Measurements from ENCODE around the gene OR10G7.

OR10G7 gene, protein sequence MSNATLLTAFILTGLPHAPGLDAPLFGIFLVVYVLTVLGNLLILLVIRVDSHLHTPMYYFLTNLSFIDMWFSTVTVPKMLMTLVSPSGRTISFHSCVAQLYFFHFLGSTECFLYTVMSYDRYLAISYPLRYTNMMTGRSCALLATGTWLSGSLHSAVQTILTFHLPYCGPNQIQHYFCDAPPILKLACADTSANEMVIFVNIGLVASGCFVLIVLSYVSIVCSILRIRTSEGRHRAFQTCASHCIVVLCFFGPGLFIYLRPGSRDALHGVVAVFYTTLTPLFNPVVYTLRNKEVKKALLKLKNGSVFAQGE

DNA sequence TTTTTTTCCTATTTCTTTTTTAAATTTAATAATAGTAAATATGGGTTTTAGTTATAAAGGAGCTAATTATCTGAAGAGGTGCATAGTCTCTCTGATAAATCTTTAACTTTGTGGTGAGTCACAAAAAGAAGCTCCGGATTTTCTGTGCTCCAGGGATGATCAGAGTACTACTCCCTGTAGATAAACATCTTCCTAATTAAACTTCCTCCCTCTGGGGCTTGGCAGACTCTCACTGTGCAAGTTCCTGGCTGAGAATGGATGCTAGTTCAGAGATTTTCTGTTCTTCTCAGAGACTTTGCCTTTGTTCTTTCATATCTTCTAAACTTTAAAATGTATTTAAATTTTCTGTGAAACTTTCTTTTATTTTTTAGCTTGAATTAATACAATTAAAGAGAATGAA lies at the start of gene OR10G7:
TSS of gene OR10G7 (minus strand) at position 72 of the 400 bp plus-strand sequence. CDS start 2,324 bp downstream, outside the sequence.
- peak; percentile 4 for DNase-seq (ENCODE audit: low spot score)

DNA sequence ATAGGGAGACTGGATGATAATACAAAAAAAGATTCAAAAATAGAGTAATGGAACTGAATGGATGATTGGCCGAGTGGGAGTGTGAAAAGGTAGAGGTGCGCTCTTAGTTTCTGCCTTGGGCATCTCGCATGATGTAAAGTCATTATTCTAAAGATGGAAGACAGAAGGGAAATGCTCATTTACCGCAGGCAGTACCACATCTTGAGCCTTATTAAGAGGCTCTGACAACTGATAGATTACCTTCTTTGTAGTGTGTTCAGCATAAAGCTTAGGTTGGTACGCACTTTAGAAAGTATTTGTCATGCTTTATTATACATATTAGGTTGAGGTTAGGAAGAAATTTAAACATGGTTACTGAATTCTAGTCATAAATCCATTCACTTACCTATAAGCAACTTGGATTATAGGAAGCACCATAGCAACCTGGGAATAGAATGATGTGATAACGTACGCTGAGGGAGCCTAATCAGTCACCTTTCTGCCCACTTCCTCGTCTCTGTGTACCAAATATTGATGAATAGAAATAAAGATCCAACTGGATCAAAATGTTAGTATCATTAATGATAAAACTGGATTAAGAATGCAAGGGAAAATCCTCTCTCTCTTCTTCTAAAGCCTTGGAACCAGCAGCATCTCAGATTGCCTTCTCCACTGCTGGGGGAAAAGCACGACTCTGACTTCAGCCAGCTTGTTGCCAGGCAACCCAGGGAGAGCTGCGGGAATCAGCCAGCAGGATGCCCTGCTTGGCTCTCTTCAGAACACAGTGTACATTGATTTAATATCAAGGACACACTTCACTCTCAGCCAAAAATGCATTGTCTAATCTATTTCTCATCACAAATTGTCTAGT lies 45.1 kb upstream of the OR10G7 start:
- no peak for DNase-seq (ENCODE audit: low spot score)

DNA sequence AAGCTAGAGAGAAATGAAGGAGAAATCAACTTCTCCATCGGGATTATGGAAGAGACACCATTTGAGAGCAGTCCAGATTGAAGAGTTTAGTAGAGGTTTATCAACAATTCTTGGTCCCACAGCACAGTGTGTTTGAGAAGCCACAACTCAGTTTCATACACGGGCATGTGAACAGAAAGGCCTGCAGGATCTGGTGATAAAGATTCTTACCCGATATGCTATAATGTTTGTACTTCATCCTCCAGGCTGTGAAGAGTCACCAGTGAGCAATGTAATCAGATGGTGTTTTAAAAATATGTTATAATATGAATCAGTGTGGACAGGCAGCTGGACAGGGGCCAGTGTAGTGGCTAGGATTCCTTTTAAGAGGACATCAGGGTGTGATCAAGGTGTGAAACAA lies 44.5 kb upstream of the OR10G7 start:
- DNase-seq (ENCODE audit: low spot score) = peak; percentile 22

DNA sequence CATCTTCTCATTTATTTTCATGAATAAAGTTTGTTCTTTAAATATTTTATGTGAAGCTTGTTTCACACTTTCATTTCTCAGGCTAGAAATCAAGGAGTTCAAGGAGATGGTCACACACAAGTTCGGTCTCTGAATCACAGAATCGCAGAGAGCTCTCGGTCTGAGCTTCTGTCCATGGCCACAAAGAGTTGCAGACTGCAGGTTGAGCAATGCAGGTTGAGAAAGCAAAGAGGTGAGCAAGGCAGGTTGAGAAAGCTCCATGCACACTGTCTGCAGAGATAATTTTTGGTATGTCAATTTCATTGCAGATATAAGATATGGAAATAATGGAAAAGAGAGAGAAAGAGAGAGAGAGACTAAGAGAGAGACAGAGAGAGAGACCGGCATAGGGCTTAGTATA lies 41.2 kb upstream of the OR10G7 start:
- DNase-seq (ENCODE audit: low spot score) = no peak

DNA sequence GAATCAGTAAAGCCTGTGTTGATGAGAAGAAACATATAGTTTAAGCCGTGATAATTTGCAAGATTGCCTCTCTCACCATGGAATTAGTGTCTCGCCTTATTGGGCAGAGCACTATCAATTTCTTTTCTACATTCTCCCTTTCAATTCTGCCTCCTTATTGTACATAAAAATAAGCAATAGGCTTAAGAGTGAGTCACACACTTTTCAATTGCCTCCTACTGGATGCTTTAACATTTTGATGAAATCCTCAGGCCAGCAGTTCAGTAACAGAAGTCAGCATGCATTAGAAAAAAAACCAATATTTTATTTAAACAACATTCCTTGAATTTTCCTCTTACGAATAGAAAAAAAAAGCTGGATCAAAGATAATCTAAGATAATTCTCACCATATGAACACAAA lies 40.4 kb upstream of the OR10G7 start:
- DNase-seq (ENCODE audit: low spot score) = no peak

DNA sequence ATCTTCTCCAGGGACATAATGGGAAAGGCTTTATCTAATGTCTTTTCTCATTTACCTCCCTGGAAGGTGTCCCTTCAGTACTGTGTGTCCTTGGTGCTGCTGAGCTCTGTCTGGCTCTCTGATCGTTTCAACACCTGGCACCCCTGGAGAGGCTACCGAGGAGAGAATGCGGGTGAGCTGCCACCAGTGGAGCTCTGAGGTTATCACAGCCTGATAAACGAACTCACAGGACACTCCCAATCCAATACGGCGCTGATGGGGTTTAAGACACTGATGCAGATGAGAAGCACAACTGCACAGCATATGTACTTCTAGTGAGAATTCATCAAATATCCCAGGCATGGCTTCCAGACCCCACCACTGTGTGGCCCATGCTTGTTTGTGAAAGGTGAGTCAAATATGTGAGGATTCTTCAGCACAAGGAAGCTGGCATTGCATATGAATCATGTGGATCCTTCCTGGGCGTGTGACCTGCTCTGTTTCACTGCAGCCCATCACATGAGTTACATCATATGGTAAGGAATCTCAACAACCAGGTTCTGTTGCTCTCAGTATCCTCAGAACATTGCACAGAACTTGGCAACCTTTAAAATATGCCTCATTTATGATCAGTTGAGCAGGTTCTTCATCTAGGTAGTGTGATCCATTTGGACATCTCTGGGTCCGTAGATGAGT lies 39.3 kb upstream of the OR10G7 start:
- peak; percentile 91 for DNase-seq (ENCODE audit: low spot score)

DNA sequence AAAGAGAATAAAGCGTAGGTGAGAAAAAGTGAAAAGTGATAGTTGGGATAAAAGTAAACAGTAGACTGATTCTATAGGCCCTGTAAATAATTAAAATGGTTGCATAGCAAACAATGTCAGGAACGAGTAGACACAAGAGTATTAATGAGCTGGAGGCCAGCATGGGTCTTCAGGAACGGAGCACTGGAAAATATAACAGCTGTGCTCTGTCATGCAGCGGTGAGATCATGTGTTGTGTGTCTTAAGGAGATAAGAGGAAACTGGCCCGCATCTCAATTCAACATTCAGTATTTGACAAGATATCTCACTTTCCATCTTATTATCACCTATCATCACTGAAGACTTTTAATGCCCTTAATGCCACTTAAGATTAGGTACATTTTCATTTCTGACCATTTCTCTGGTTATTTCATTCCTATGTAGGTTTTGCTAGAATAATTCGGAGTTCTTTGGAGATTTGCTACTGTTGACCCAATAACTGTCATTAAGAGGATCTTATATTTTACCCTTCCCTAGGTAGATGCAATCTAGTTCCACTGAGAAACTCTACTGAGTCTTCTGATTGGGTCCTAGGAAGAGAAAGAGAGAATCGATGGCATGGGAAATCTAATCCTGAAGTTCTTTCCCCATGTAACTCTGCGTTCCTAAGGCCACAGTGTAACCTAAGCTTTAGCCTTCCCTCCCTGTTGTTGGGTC lies 38.7 kb upstream of the OR10G7 start:
- DNase-seq (ENCODE audit: low spot score) = no peak

DNA sequence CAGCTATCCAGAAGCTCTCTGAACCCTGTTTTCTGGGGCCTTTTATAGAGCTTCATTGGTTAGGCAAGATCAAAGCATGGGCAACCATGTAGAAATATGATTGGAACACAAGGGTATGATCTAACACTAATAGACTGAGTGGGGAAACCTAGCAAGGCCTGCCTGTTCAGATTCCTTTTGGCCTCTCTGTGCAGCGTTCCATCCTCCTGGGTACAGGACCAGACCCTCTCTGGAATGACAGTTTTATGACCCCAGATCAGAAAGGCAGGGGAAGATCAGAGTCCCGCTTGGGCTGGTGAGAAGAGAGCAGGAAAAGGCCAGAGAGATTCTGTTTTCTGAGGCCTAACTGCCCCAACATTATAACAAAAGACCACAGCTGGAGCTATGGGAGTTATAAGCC lies 37.5 kb upstream of the OR10G7 start:
- no peak for DNase-seq (ENCODE audit: low spot score)

DNA sequence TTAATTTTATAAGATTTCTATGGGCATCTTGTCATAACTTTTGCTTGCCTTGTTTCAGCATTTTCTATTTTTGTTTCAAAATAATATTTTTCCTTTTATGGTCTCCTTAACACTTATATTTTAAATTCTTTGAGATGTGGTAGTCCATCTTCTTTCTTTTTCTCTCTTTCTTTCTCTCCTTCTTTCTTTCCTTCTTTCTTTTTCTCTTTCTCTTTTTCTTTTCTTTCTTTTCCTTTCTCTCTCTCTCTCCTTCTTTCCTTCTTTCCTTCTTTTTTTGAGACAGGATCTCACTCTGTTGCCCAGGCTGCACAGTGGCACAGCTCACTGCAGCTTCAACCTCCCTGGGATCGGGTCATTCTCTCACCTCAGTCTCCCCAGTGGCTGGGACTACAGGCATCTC lies 36.1 kb upstream of the OR10G7 start:
- DNase-seq (ENCODE audit: low spot score) = no peak

DNA sequence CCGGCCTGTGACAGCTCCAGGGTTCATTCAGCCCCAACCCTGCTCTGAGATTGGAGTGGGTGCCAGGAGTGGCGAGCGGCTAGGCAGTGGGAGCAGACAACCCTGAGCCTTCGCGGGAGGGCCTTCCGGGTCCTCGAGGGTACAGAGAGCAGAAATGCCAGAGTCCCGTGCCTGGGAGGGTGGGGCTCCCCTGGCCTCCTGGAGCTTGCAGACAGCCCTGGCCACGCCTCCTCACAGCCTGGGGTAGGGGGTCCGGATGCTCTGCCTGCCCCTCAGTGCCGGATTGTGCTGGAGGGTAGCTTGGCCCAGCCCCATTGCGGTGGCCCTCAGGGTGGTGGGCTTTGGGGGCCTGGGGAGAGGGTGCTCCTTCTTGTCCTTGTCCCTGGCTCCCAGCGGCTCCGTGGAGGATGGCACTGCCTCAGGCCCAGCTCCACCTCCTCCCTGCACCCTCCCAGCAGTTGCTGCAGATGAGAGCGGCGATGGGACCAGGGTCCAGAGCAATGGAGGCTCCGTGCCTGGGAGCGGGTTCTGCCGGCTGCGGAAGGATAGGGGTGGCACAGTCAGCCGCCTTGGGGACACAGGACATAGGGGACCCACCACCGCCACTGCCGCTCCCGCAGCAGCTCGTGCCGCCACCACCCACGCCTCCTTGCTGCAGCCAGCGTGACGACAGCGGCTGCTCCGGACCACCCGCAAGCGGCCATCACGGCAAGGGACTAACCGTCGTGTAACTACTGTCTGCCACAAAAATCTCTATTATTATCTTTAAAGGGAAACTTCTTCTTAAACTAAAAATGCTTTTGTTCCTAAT lies 34.9 kb upstream of the OR10G7 start:
- peak; percentile 22 for DNase-seq (ENCODE audit: low spot score)

DNA sequence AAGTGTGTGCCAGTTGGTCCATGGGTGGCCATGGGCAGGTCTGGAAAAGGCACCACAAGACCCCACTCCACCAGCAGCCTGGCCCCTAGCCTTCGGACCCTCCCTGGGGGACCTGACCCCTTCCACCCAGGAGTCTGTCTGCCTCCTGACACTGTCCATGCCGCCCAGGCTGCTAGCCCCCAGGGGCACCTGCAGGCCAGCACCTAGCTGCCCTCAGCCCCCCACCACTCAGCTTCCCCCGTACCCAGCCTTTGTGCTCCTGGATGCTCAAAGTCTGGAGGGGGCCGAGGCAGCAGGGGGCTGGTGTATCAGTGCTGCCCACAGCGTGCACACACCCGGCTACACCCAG lies 34.3 kb upstream of the OR10G7 start:
- DNase-seq (ENCODE audit: low spot score) = no peak

DNA sequence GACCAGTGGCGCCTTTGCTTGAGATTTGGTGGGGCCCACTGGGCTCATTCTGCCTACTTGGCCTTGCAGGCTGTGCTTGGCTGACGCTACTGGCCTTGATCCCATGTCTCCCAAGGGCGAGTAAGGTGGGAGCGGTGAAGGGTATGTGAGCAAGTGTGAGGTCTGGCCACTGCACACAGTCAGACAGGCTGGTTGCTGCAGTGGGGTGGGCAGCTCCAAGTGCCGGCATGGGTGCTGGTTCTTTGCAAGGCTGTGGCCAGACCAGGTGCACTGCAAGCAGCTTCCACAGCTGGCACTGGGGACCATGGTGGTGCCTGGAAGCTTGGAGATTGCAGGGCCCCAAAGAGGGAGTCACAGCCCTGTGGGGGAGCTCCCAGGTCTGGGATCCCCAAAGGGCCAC lies 33.4 kb upstream of the OR10G7 start:
- no peak for DNase-seq (ENCODE audit: low spot score)

DNA sequence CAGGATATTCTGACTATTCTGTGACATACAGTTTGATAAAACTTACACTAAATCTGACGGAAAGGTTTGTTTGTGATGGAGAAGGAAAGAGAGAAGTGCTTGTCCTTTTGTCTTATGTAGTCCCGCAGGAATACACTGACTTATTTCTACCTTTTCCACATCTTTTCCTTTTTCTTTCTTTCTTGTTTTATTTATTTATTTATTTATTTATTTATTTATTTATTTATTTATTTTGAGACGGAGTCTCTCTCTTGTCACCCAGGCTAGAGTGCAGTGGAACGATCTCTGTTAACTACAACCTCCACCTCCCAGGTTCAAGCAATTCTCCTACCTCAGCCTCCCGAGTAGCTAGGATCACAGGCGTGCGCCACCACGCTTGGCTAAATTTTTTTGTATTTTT lies 31.0 kb upstream of the OR10G7 start:
- no peak for DNase-seq (ENCODE audit: low spot score)

DNA sequence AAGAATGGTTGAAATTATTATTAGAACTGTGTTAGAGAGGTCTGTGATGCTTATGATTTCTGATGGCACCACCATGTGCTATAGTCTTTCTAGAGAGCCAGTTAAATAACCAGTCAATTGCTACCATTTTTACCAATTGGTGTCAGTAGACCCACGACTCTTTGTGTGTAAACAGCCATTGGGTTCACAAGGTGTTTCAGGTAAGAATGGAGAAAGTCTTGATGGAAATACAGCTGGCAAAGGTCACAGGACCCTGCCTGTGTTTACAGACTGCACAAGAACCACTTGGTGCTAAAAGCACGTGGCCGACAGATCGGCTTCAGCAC lies 30.5 kb upstream of the OR10G7 start:
- DNase-seq (ENCODE audit: low spot score) = no peak

DNA sequence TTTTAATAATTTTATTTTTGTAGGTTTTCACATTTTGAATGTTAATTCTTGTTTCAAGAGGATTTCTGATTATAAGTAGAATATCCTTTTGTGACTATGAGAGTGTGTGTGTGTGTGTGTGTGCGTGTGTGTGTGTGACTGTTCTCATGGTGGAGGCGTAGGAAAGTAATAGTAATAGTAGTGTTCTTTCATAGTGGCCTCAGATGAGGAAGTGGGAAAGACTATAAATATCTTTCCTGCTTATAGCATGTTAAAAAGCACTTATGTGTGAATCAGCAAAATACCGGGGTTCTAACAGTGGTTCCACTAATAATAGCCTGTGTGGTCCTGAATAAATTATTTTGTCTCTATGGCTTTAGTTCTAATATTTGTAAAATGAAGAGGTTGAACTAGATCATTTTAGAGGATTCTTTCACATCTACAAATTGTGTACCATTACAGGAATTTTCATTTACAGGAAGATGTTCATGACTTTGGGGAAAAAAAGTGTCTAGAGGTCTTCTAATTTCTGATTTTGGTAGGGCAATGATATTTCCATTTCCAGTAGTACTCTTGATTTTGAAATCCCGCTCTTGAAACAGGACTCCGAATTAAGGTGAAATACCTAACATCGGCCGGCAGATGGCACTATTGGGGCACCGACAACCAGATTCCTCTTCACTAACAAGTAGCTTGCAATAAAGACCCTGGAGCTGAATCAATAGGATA lies 29.9 kb upstream of the OR10G7 start:
- DNase-seq (ENCODE audit: low spot score) = peak; percentile 73

DNA sequence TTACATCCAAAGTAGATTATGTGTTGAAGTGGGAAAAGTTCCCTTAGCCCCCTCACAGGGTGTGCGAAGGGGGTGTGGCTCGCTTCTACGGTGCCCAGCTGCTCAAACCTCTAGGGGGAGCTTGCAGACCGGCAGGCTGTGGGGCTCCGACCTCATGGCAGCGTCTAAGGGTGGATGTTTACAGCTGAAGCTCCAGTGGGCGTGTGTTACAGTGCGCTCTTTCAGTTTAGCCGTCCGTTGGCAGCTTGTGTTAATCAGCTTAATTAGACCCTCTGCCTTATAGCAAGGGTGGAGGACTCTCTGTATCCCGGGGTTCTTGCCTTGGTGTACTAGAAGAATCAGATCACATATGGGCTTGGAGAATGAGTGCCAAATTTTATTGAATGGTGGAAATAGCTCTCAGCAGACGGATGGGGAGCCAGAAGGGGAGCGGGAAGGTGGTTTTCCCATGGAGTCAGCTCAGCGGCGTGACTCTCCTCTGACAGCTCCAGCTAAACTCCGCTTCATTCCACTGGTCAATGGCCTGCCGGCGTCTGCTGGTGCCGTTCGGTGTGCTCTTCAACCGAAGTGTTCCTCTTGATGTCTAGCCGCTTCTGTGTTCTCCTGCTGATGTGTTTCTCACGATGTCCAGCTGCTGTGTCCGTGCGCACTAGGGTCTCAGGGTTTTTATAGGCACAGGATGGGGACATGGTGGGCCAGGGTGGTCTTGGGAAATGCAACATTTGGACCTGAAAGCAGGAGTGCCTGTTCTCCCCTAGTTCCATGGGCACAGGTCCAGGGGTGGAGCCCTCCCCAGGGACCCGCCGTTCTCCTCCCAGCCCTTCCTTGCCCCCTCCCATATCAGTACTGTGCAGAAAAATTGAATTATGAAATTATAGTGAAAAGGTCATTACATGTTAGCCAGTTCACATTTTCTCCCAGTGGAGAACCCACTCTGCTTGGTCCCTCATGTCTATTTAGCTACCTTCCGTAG lies 28.6 kb upstream of the OR10G7 start:
- DNase-seq (ENCODE audit: low spot score) = peak; percentile 64

DNA sequence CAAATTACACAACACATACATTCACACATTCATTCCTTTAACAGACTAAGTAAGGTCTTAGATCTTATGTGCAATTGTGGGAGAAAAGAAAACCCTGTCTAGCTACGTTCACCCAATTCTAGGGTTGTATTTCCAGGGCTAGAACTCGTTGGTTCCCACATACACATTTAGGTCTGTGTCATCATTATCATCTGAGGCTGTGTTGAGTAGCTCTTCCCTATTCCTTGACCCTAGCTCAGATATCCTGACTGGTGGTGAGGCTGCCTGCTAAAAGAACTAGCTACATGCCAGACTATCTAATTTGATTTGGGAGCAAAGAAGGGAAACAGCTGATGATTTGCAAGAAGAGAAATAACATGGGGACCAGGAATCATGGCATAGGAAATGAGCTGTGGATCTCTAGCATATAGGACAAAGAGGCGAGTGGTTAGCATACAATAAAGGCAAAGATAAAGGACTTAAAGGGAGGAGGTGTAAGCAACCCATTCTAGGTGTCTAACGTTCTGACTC lies 27.5 kb upstream of the OR10G7 start:
- DNase-seq (ENCODE audit: low spot score) = no peak

DNA sequence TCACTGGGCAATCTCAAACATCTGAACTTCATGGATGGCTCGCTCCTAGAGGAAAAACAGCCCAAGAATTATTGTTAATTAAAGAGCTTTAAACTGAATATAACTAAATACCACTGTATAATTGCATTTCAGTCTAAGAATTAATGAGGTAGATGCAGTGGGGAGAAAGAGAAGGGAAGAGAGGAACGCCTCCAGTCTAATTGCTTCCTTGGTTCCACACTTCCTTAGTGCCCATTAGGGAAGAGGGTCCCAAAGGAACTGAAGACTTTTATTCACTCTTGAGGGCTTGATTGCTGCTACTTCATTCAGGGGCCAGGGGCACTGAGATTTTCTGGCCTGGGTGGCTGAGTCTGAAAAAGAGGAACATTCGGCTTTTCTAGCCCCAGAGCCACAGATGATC lies 11.8 kb upstream of the OR10G7 start:
- DNase-seq (ENCODE audit: low spot score) = no peak

DNA sequence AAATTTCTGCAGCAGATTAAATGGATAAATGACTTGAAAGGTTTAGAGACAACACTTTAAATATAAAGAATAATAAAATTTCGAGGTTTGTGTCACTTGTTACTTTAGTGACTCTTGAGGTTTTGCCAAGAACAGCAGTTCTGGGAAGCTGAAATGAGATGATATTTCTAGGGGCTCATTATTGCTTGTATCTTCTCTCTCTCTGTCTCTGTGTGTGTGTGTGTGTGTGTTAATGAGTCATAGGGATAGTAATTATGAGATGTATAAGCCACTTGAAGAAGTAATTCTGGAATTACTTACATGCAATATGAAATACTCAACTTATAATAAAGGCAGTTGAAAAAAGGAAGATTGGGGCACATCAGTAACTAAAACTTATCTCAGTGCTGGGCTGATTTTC lies 9.6 kb upstream of the OR10G7 start:
- DNase-seq (ENCODE audit: low spot score) = no peak

DNA sequence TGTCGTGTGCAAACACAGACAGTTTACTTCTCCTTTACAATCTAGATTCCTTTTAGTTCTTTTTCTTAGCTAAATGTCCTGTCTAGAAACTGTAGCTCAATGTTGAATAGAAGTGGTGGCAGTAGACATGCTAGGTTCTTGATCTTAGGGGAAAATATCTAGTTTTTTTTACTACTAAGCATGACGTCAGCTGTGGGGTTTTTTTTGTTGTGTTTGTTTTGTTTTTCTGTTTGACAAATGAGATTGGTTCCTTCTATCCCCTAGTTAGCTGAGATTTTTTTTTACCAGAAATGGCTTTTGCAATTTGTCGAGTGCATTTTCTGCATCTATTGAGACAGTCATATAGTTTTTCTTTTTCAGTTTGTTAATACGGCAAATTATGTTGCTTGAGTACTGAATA lies 2.3 kb upstream of the OR10G7 start:
- DNase-seq (ENCODE audit: low spot score) = no peak
